BLaER1 treated with 17β-estradiol and CSF1 and Interleukin-3, amounts not matched to agents 10 nM and 100 nM (cell line): ENCODE measurements around the gene ANKRD28.
"Not testable (repeated sequence)": the region's sequence is repeated elsewhere in the genome, so short reads cannot be mapped to it uniquely, and the experiment has no call there.

Experiments
- H3K27ac ChIP-seq, 11 experiments: shearing (Covaris generic); formaldehyde crosslinking; 2 replicates each; pipeline ENCODE4 v1.8.1; 2022
- H3K27me3 ChIP-seq, 11 experiments: shearing (Covaris generic); formaldehyde crosslinking; 2 replicates each; pipeline ENCODE4 v1.8.1; 2022
- H3K36me3 ChIP-seq, 11 experiments: shearing (Covaris generic); formaldehyde crosslinking; 2 replicates each; pipeline ENCODE4 v1.8.1; 2022
- H3K4me1 ChIP-seq, 10 experiments: shearing (Covaris generic); formaldehyde crosslinking; 2 replicates each; pipeline ENCODE4 v1.8.1; 2022
- H3K4me2 ChIP-seq, 11 experiments: shearing (Covaris generic); formaldehyde crosslinking; 2 replicates each; pipeline ENCODE4 v1.8.1; 2022
- H3K4me3 ChIP-seq, 10 experiments: shearing (Covaris generic); formaldehyde crosslinking; 2 replicates each; pipeline ENCODE4 v1.8.1; 2022
- H3K9ac ChIP-seq, 11 experiments: shearing (Covaris generic); formaldehyde crosslinking; 2 replicates each; pipeline ENCODE4 v1.8.1; 2022
- H3K9me3 ChIP-seq, 11 experiments: shearing (Covaris generic); formaldehyde crosslinking; replicated peaks in 1 of 11; 2 replicates each; pipeline ENCODE4 v1.8.1; 2022
- H4K20me1 ChIP-seq, 11 experiments: shearing (Covaris generic); formaldehyde crosslinking; 2 replicates each; pipeline ENCODE4 v1.8.1; 2022
- Cebpa-rat ChIP-seq, 11 experiments: shearing (Covaris generic); IDR thresholded peaks; 2 replicates each; pipeline ENCODE4 v1.8.1; 2022

Gene ANKRD28

DNA sequence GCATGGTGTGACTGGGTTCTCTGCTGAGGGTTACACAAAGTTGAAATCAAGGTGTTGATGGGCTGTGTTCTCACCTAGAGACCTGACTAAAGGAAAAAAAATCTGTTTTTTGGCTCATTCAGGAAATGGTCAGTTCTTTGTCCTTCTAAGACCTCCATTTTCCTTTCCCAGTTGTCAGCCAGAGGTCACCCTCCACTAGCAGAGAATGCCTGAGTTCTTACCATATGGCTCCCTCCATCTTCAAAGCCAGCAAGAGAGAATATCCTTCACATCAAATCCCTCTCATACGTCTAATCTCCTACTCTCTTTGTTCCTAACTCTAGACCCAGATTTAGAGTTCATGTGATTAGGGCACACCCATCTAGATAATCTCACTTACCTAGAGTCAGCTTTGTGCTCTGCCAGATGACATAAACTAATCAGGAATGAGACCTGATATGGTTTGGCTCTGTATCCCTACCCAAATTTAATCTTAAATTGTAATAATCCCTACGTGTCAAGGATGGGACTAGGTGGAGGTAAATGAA is 19.4 kb downstream of the ANKRD28 start:
- peaks cover 2 to 22% (median 10%) of the 10 kb centered on the region in 10 experiments for H3K4me1 ChIP-seq
- H3K36me3 ChIP-seq = peaks cover 17 to 98% (median 64%) of the 10 kb centered on the region in 11 experiments
- no peaks in the 10 kb centered on the region for H3K27me3 ChIP-seq
- H3K9ac ChIP-seq = no peak overlapping the region
- no peak for TF ChIP-seq Cebpa-rat (IDR thresholded peaks at IDR 0.05)
- H3K27ac ChIP-seq = no peak overlapping the region
- H3K4me3 ChIP-seq = no peak overlapping the region
- no peak overlapping the region for H3K4me2 ChIP-seq
- peaks cover 0 to 100% (median 44%) of the 10 kb centered on the region in 11 experiments; a peak in 10 of 22 replicates for H4K20me1 ChIP-seq
- H3K9me3 ChIP-seq = peaks cover 0 to 4% (median 0%) of the 10 kb centered on the region in 11 experiments; a peak in 4 of 22 replicates

- not testable (repeated sequence) for H3K4me2 ChIP-seq, H3K9ac ChIP-seq, H3K27me3 ChIP-seq, H3K4me3 ChIP-seq, H3K27ac ChIP-seq
- peaks cover 0 to 23% (median 9%) of the 10 kb centered on the region in 10 experiments; a peak in 17 of 20 replicates for H3K4me1 ChIP-seq
- H4K20me1 ChIP-seq = peaks cover 0 to 100% (median 38%) of the 10 kb centered on the region in 11 experiments; a peak in 10 of 22 replicates
- peaks cover 14 to 100% (median 67%) of the 10 kb centered on the region in 11 experiments for H3K36me3 ChIP-seq
- peaks cover 0 to 13% (median 0%) of the 10 kb centered on the region in 11 experiments; a peak in 6 of 22 replicates for H3K9me3 ChIP-seq
These were observed 22.7 kb downstream of the ANKRD28 start for GRCh38 chr3:15774931-15775560.

DNA sequence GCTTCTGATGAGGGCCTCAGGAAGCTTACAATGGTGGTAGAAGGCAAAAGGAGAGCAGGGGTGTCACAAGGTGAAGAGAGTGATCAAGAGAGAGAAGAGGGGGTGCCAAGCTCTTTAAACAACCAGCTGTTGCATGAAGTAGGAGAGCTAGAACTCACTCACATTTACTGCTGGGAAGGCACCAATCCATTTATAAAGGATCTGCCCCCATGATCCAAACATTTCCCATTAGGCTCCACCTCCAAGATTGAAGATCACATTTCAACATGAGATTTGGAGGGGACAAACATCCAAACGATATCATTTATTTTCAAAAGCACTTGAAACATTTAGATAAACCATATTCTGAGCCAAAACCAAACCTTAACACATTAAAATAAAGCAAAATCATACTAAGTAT is 26.3 kb downstream of the ANKRD28 start:
- Histone ChIP-seq H3K4me2 (peak overlapping the region in 2 of 11 experiments; percentile 9 to 13; a peak in 3 of 22 replicates), H3K27me3 (no peaks in the 10 kb centered on the region), H3K9me3 (peaks cover 0 to 13% (median 0%) of the 10 kb centered on the region in 11 experiments; a peak in 6 of 22 replicates), H3K27ac (peak overlapping the region in 1 of 11 experiments; percentile 12; a peak in 1 of 22 replicates), H3K9ac (no peak overlapping the region), H3K36me3 (peaks cover 4 to 98% (median 62%) of the 10 kb centered on the region in 11 experiments; a peak in 20 of 22 replicates), H3K4me3 (no peak overlapping the region), H3K4me1 (peaks cover 0 to 57% (median 30%) of the 10 kb centered on the region in 10 experiments; a peak in 18 of 20 replicates), H4K20me1 (peaks cover 0 to 86% (median 37%) of the 10 kb centered on the region in 11 experiments; a peak in 10 of 22 replicates)
- TF ChIP-seq Cebpa-rat (IDR thresholded peaks at IDR 0.05) = no peak

DNA sequence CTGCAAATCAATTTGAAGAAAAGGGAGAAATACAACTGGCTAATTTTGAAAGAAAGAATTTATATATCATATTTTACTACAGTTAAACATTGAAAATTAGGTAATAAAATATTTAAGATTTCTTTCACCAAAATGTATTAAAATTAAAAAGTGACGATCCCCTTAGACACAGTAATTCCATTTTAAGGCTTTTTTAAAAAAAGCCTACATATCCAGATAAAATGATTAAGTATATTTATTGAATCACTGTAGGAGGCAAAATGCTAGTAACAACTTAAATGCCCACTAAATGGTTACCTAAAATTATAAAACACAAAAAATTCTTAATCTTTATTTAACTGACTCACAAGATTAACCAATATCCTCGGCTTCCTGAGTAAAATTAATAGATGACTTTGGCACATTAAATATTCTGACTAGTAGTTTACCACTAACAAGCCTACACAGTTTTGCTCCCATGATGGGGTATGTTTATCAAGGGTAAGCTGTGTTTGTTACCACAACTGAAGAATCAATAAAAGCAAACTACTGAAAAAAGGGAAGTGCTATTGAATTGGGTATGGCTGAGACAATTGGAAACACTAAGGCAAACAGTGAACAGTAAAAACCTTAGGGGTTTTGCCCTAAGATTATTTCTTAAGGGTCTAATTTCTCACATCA is 28.4 kb downstream of the ANKRD28 start:
- Histone ChIP-seq H3K9me3 (peaks cover 0 to 13% (median 0%) of the 10 kb centered on the region in 11 experiments; a peak in 6 of 22 replicates), H4K20me1 (peaks cover 0 to 74% (median 25%) of the 10 kb centered on the region in 11 experiments; a peak in 8 of 22 replicates), H3K27ac (peak overlapping the region in 9 of 11 experiments; percentile 58 to 87 (median 80); a peak in 17 of 22 replicates), H3K4me1 (peaks cover 0 to 57% (median 25%) of the 10 kb centered on the region in 10 experiments; a peak in 15 of 20 replicates), H3K4me3 (no peak overlapping the region), H3K4me2 (peak overlapping the region in 8 of 11 experiments; percentile 10 to 81 (median 64); a peak in 15 of 22 replicates), H3K27me3 (no peaks in the 10 kb centered on the region), H3K36me3 (peaks cover 12 to 98% (median 70%) of the 10 kb centered on the region in 11 experiments; a peak in 21 of 22 replicates), H3K9ac (peak overlapping the region in 6 of 11 experiments; percentile 53 to 71 (median 62); a peak in 7 of 22 replicates)
- no peak; a peak in 1 of 22 replicates for TF ChIP-seq Cebpa-rat (IDR thresholded peaks at IDR 0.05)

DNA sequence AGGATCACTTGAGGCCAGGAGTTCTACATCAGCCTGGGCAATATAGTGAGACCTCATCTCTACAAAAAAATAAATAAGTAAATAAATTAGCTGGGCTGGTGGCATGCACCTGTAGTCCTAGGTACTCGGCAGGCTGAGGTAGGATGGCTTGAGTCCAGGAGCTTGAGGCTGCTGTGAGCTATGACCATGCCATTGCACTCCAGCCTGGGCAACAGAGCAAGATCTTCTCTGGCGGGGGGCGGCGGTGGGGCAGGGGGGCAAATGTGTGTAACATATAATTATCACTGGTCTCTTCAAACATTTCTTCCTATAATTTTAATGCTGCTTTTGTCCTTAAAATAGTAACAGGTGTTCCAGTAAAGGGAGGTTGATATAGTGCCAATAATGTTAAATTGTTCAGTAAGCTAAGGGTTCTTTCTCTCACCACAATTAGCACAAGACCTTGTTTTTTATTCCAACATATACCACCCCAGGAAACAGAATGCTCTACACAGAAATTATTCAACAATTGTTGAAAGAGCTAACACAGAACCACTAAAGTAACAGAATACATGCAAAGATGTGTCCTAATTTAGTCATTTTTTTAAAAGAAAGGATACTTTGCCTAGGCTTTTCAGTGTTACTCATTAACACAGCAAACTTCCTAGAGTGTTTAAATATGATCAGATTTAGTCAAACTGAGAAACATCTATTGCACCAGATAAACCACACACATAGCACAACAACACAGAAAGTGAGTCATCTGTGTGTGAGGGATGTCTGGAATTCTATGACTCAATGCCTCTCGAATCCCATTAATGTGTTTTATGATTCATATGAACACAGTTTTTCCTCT is 29.1 kb downstream of the ANKRD28 start:
- Histone ChIP-seq H3K27ac (peak overlapping the region; percentile 49 to 87 (median 64); a peak in 21 of 22 replicates), H3K27me3 (no peaks in the 10 kb centered on the region), H3K4me1 (peaks cover 0 to 57% (median 25%) of the 10 kb centered on the region in 10 experiments; a peak in 15 of 20 replicates), H3K9me3 (peaks cover 0 to 11% (median 0%) of the 10 kb centered on the region in 11 experiments; a peak in 6 of 22 replicates), H3K36me3 (peaks cover 19 to 98% (median 74%) of the 10 kb centered on the region in 11 experiments; a peak in 21 of 22 replicates), H3K9ac (peak overlapping the region in 8 of 11 experiments; percentile 11 to 71 (median 60); a peak in 15 of 22 replicates), H3K4me2 (peak overlapping the region in 9 of 11 experiments; percentile 10 to 81 (median 60); a peak in 16 of 22 replicates), H3K4me3 (no peak overlapping the region; a peak in 2 of 20 replicates), H4K20me1 (peaks cover 0 to 71% (median 19%) of the 10 kb centered on the region in 11 experiments; a peak in 8 of 22 replicates)
- TF ChIP-seq Cebpa-rat (IDR thresholded peaks at IDR 0.05) = peak in 2 of 11 experiments; percentile 62 to 67; a peak in 4 of 22 replicates

DNA sequence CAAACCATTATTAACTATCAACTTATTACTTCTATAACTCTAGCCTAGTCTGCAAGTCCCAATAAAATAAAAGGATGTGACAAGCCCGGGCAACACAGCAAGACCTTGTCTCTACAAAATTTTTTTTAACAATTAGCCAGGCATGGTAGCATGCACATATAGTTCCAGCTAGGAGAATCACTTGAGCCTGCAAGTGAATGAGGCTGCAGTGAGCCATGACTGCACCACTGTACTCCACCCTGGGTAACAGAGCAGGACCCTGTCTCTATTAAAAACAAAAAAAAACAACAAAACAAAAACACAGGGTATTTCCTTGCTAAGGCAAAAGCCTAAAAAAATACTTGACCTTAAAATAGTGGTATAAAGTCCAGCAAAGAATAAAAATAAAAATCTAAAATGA is 31.4 kb downstream of the ANKRD28 start:
- Histone ChIP-seq H3K4me2 (no peak overlapping the region), H3K4me3 (no peak overlapping the region), H3K4me1 (peaks cover 0 to 61% (median 25%) of the 10 kb centered on the region in 10 experiments; a peak in 15 of 20 replicates), H3K9me3 (peaks cover 0 to 6% (median 0%) of the 10 kb centered on the region in 11 experiments; a peak in 1 of 22 replicates), H3K9ac (no peak overlapping the region), H4K20me1 (peaks cover 0 to 60% (median 11%) of the 10 kb centered on the region in 11 experiments; a peak in 8 of 22 replicates), H3K27ac (no peak overlapping the region), H3K27me3 (no peaks in the 10 kb centered on the region), H3K36me3 (peaks cover 19 to 98% (median 73%) of the 10 kb centered on the region in 11 experiments; a peak in 21 of 22 replicates)
- no peak for TF ChIP-seq Cebpa-rat (IDR thresholded peaks at IDR 0.05)

GRCh38 chr3:15758295-15758694 is 39.5 kb downstream of the ANKRD28 start:
- no peak overlapping the region for H3K4me3 ChIP-seq
- H3K36me3 ChIP-seq = peaks cover 32 to 100% (median 81%) of the 10 kb centered on the region in 11 experiments; a peak in 21 of 22 replicates
- H3K27me3 ChIP-seq = no peaks in the 10 kb centered on the region
- no peak overlapping the region for H3K27ac ChIP-seq
- peaks cover 0 to 69% (median 0%) of the 10 kb centered on the region in 11 experiments; a peak in 6 of 22 replicates for H4K20me1 ChIP-seq
- H3K4me1 ChIP-seq = peaks cover 0 to 19% (median 0%) of the 10 kb centered on the region in 10 experiments; a peak in 6 of 20 replicates
- 0 out of 22 replicates have a peak, but pooled peaks cover 0 to under 1% (median 0%) of the 10 kb centered on the region in 11 experiments for H3K9me3 ChIP-seq
- H3K9ac ChIP-seq = no peak overlapping the region
- TF ChIP-seq Cebpa-rat (IDR thresholded peaks at IDR 0.05) = no peak
- H3K4me2 ChIP-seq = no peak overlapping the region
